Body of pancreas (tissue), 4 donors: Measurements from ENCODE around the gene DNAAF2.
"Not testable (repeated sequence)": the region's sequence is repeated elsewhere in the genome, so short reads cannot be mapped to it uniquely, and the experiment has no call there.

Source experiments
- CTCF ChIP-seq, 7 experiments: fragments of 450-650 bp in 4 of 7; fragments of 200-600 bp in 3 of 7; sonication (generic) in 3 of 7; IDR thresholded peaks; one replicate each; pipeline ENCODE4 v1.5.1; 2016 to 2019; ENCODE audit warnings: antibody characterized with exemption in 7 of 7
- POLR2A ChIP-seq, 3 donors: fragments of 450-650 bp; IDR thresholded peaks; one replicate each; pipeline ENCODE4 v1.6.1; 2016; ENCODE audit warnings: antibody characterized with exemption in 3 of 3, mild to moderate bottlenecking in 2 of 3

GRCh38 chr14:49657500-49657899 lies 22.5 kb upstream of the DNAAF2 start:
- not testable (repeated sequence) for TF ChIP-seq CTCF, POLR2A (IDR thresholded peaks at IDR 0.05)
